ENCODE data around the gene EPS8. TPM values are rescaled to one million over a fixed set of nuclear protein-coding genes. Genes with fewer than 3 reads are reported as not detected.

The EPS8 gene
- total RNA-seq, 1 experiment from 2014 or later: 32.0 TPM

DNA sequence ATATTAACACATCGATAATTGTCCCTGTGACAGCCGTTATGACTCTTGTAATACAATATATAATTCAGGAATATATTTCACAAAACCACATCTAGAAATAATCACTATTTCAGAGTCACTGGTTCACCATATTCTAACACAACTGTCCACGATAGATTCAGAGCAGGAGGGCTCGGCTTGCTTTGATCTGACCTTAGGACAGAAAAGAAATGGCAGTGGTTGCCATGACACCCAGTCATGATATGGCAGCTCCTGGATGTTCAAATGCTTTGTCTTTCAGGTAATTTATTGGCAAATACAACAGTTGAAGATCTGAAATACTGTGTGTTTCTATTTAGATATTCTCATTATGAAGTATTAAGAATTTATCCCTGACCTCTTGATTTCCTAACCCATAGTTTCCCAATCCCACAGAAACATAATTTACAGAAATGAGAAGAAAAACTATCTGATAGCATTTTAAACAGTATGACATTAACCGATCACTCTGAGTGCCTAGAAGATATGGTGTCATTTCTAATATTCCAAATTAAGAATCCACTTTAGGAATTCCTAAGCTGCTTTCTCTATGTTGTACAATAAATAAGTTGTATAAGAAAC lies 116.4 kb downstream of the EPS8 start:
- no peaks in the 10 kb centered on the region for H3K9me3 ChIP-seq (ENCODE audit: control insufficient read depth, insufficient read depth, low read depth, low read length)
- ChIA-PET POLR2A (no interaction called here), CTCF (no interaction called here)
- no peak overlapping the region for H3K4me3 ChIP-seq (ENCODE audit: low read depth in 2 of 2, low read length in 2 of 2)
- in situ Hi-C loops (cut with HindIII; ENCODE audit: low pct_unique_long_range_greater_than_20kb, low sequenced_read_pairs) (no loop called here), intact Hi-C loops (cut with micrococcal nuclease; ENCODE audit: unreplicated experiment) (no loop called here)
- DNase-seq (ENCODE audit: low read depth, low spot score) (no peak), ATAC-seq (no peak)
- no peaks in the 10 kb centered on the region for H3K27me3 ChIP-seq (ENCODE audit: control insufficient read depth, insufficient read depth, low read length)
- no peaks in the 10 kb centered on the region; the same call in 1 of the 2 replicates for H3K36me3 ChIP-seq (ENCODE audit: control insufficient read depth, insufficient read depth, low read length)
- BruUV-seq (replicated peaks): no TSS peak
- H3K4me1 ChIP-seq (ENCODE audit: control insufficient read depth, insufficient read depth, low read length): no peaks in the 10 kb centered on the region
- H3K27ac ChIP-seq (ENCODE audit: low read length): no peak overlapping the region
- TF ChIP-seq, protein P1, sequence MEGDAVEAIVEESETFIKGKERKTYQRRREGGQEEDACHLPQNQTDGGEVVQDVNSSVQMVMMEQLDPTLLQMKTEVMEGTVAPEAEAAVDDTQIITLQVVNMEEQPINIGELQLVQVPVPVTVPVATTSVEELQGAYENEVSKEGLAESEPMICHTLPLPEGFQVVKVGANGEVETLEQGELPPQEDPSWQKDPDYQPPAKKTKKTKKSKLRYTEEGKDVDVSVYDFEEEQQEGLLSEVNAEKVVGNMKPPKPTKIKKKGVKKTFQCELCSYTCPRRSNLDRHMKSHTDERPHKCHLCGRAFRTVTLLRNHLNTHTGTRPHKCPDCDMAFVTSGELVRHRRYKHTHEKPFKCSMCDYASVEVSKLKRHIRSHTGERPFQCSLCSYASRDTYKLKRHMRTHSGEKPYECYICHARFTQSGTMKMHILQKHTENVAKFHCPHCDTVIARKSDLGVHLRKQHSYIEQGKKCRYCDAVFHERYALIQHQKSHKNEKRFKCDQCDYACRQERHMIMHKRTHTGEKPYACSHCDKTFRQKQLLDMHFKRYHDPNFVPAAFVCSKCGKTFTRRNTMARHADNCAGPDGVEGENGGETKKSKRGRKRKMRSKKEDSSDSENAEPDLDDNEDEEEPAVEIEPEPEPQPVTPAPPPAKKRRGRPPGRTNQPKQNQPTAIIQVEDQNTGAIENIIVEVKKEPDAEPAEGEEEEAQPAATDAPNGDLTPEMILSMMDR (IDR thresholded peaks at IDR 0.05): no peak
- TF ChIP-seq TCF7L2 (IDR thresholded peaks at IDR 0.05; ENCODE audit: low read depth, low read length) (no peak), SIN3A (IDR thresholded peaks at IDR 0.05; ENCODE audit: borderline replicate concordance, insufficient read depth, low read depth, low read length) (no peak), POLR2AphosphoS5 (IDR thresholded peaks at IDR 0.05; ENCODE audit: low read depth, low read length) (no peak)
- TF ChIP-seq, protein P2, sequence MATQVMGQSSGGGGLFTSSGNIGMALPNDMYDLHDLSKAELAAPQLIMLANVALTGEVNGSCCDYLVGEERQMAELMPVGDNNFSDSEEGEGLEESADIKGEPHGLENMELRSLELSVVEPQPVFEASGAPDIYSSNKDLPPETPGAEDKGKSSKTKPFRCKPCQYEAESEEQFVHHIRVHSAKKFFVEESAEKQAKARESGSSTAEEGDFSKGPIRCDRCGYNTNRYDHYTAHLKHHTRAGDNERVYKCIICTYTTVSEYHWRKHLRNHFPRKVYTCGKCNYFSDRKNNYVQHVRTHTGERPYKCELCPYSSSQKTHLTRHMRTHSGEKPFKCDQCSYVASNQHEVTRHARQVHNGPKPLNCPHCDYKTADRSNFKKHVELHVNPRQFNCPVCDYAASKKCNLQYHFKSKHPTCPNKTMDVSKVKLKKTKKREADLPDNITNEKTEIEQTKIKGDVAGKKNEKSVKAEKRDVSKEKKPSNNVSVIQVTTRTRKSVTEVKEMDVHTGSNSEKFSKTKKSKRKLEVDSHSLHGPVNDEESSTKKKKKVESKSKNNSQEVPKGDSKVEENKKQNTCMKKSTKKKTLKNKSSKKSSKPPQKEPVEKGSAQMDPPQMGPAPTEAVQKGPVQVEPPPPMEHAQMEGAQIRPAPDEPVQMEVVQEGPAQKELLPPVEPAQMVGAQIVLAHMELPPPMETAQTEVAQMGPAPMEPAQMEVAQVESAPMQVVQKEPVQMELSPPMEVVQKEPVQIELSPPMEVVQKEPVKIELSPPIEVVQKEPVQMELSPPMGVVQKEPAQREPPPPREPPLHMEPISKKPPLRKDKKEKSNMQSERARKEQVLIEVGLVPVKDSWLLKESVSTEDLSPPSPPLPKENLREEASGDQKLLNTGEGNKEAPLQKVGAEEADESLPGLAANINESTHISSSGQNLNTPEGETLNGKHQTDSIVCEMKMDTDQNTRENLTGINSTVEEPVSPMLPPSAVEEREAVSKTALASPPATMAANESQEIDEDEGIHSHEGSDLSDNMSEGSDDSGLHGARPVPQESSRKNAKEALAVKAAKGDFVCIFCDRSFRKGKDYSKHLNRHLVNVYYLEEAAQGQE (IDR thresholded peaks at IDR 0.05; ENCODE audit: insufficient read depth in 1 of 2, low read depth in 2 of 2, low read length in 1 of 2): no peak

DNA sequence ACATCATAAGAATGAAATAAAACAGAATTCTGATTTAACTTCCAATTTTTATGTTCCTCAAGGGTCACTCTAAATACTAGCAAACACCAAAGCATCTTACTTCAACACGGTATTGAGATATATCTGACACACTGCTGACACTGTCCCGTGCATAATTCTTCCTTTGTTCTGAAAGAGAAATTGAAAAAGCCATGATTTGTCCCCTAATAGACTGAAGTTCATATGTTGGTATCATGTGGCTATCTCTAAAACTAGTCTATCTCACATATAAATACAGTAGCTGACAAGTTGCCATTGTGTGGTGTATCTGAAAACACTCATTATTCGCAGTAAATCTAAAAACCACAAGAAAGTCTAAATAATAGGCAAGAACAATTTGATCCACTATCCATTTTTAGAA lies 118.4 kb downstream of the EPS8 start:
- Histone ChIP-seq H3K27ac (ENCODE audit: low read length) (no peak overlapping the region), H3K4me3 (ENCODE audit: low read depth in 2 of 2, low read length in 2 of 2) (no peak overlapping the region), H3K36me3 (ENCODE audit: control insufficient read depth, insufficient read depth, low read length) (no peaks in the 10 kb centered on the region; the same call in 1 of the 2 replicates), H3K4me1 (ENCODE audit: control insufficient read depth, insufficient read depth, low read length) (no peaks in the 10 kb centered on the region), H3K27me3 (ENCODE audit: control insufficient read depth, insufficient read depth, low read length) (no peaks in the 10 kb centered on the region), H3K9me3 (ENCODE audit: control insufficient read depth, insufficient read depth, low read depth, low read length) (no peaks in the 10 kb centered on the region)
- CTCF ChIA-PET: interaction anchor here (0.7 kb wide), 1 partner anchor 40 kb away, joined by 3 read pairs; no protein-coding TSS in a partner anchor
- TF ChIP-seq, protein P1 (IDR thresholded peaks at IDR 0.05): no peak
- TF ChIP-seq, protein P2 (IDR thresholded peaks at IDR 0.05; ENCODE audit: insufficient read depth in 1 of 2, low read depth in 2 of 2, low read length in 1 of 2): no peak
- TF ChIP-seq TCF7L2 (IDR thresholded peaks at IDR 0.05; ENCODE audit: low read depth, low read length) (no peak), SIN3A (IDR thresholded peaks at IDR 0.05; ENCODE audit: borderline replicate concordance, insufficient read depth, low read depth, low read length) (no peak), POLR2AphosphoS5 (IDR thresholded peaks at IDR 0.05; ENCODE audit: low read depth, low read length) (no peak)
- no TSS peak for BruUV-seq (replicated peaks)
- POLR2A ChIA-PET: no interaction called here
- intact Hi-C loops (cut with micrococcal nuclease; ENCODE audit: unreplicated experiment): no loop called here
- in situ Hi-C loops (cut with HindIII; ENCODE audit: low pct_unique_long_range_greater_than_20kb, low sequenced_read_pairs): no loop called here
- no peak for DNase-seq (ENCODE audit: low read depth, low spot score)
- no peak for ATAC-seq
